NCI-H345 (cell line): ENCODE results near the gene CAMSAP1.
"Not testable (repeated sequence)": the region's sequence is repeated elsewhere in the genome, so short reads cannot be mapped to it uniquely, and the experiment has no call there.

Experiments used
- DNase-seq: peaks from one replicate; lab custom pipeline; 2025; lab: John Stamatoyannopoulos, UW

CAMSAP1 gene

GRCh38 chr9:135901031-135901758 is 6.2 kb downstream of the CAMSAP1 start:
- DNase-seq = no peak

- DNase-seq = no peak
Measured at GRCh38 chr9:135898634-135899407, 8.5 kb downstream of the CAMSAP1 start.

GRCh38 chr9:135896626-135897025 is 10.7 kb downstream of the CAMSAP1 start:
- DNase-seq = no peak

- DNase-seq = no peak
Measured at GRCh38 chr9:135896205-135896604, 11.1 kb downstream of the CAMSAP1 start.

- no peak for DNase-seq
Measured at GRCh38 chr9:135895202-135895848, 12.0 kb downstream of the CAMSAP1 start.

- no peak for DNase-seq
Measured at GRCh38 chr9:135893104-135893503, 14.2 kb downstream of the CAMSAP1 start.

- not testable (repeated sequence) for DNase-seq
Measured at GRCh38 chr9:135892327-135892726, 15.0 kb downstream of the CAMSAP1 start.

GRCh38 chr9:135891027-135891631 is 16.2 kb downstream of the CAMSAP1 start:
- no peak for DNase-seq

GRCh38 chr9:135890190-135891026 is 16.9 kb downstream of the CAMSAP1 start:
- DNase-seq = no peak

GRCh38 chr9:135889564-135890189 is 17.7 kb downstream of the CAMSAP1 start:
- DNase-seq = no peak

- DNase-seq = peak; percentile 59
Measured at GRCh38 chr9:135888766-135889394, 18.5 kb downstream of the CAMSAP1 start.

GRCh38 chr9:135888126-135888765 is 19.1 kb downstream of the CAMSAP1 start:
- no peak for DNase-seq

- DNase-seq = no peak
Measured at GRCh38 chr9:135887585-135888050, 19.7 kb downstream of the CAMSAP1 start.

- no peak for DNase-seq
Measured at GRCh38 chr9:135887021-135887507, 20.3 kb downstream of the CAMSAP1 start.

GRCh38 chr9:135886147-135886981 is 21.0 kb downstream of the CAMSAP1 start:
- DNase-seq = no peak

- DNase-seq = no peak
Measured at GRCh38 chr9:135885100-135885853, 22.1 kb downstream of the CAMSAP1 start.

- DNase-seq = no peak
Measured at GRCh38 chr9:135884328-135885035, 22.9 kb downstream of the CAMSAP1 start.
